ENCODE measurements around the gene NELFA.

GRCh38 chr4:2045518-2045951 is 36.8 kb upstream of the NELFA start:
- no peak for TF ChIP-seq POLR2A (IDR thresholded peaks at IDR 0.05; ENCODE audit: borderline replicate concordance, extremely low read depth, insufficient read depth, insufficient read length)
- no peak for TF ChIP-seq CTCF (IDR thresholded peaks at IDR 0.05 in 2 of 3, conservative IDR thresholded peaks at IDR 0.05 in 1 of 3; ENCODE audit: borderline replicate concordance in 1 of 3, insufficient read depth in 1 of 3, low read depth in 2 of 3, low read length in 2 of 3)
- no peak for TF ChIP-seq CEBPB (IDR thresholded peaks at IDR 0.05; ENCODE audit: low read depth)
- TF ChIP-seq POLR2AphosphoS5 (IDR thresholded peaks at IDR 0.05; ENCODE audit: low read depth, low read length): no peak
- TF ChIP-seq ZNF274 (IDR thresholded peaks at IDR 0.05; ENCODE audit: low read depth, low read length): no peak
- TF ChIP-seq RAD21 (IDR thresholded peaks at IDR 0.05; ENCODE audit: low read depth): no peak
- TF ChIP-seq EZH2 (IDR thresholded peaks at IDR 0.05): no peak

All from HCT116 (cell line).